ENCODE results near the gene MAP2K5.

Gene MAP2K5

GRCh38 chr15:67785431-67785830, 242.9 kb downstream of the MAP2K5 start:
- no peak for DNase-seq

GRCh38 chr15:67786646-67787045, 244.1 kb downstream of the MAP2K5 start:
- DNase-seq = no peak

- no peak for DNase-seq
Measured at GRCh38 chr15:67788986-67789385, 246.5 kb downstream of the MAP2K5 start.

- DNase-seq = no peak
Measured at GRCh38 chr15:67790610-67791319, 248.3 kb downstream of the MAP2K5 start.

- no peak for DNase-seq
Measured at GRCh38 chr15:67792250-67792942, 249.9 kb downstream of the MAP2K5 start.

GRCh38 chr15:67794832-67795574, 252.5 kb downstream of the MAP2K5 start:
- no peak for DNase-seq

- no peak for DNase-seq
Measured at GRCh38 chr15:67796196-67797127, 254.0 kb downstream of the MAP2K5 start.

- no peak for DNase-seq
Measured at GRCh38 chr15:67799801-67800205, 257.3 kb downstream of the MAP2K5 start.

- DNase-seq = no peak
Measured at GRCh38 chr15:67801142-67801541, 258.6 kb downstream of the MAP2K5 start.

- DNase-seq = no peak
Measured at GRCh38 chr15:67801926-67802914, 259.7 kb downstream of the MAP2K5 start.

- no peak for DNase-seq
Measured at GRCh38 chr15:67803299-67803698, 260.8 kb downstream of the MAP2K5 start.

- DNase-seq = no peak
Measured at GRCh38 chr15:67803996-67804843, 261.7 kb downstream of the MAP2K5 start.

GRCh38 chr15:67805008-67805665, 262.6 kb downstream of the MAP2K5 start:
- DNase-seq = no peak

GRCh38 chr15:67805666-67806516, 263.4 kb downstream of the MAP2K5 start:
- DNase-seq = no peak

GRCh38 chr15:67806536-67806935, 264.0 kb downstream of the MAP2K5 start:
- no peak for DNase-seq

GRCh38 chr15:67807141-67807540, 264.6 kb downstream of the MAP2K5 start:
- DNase-seq = no peak

GRCh38 chr15:67807836-67808235, 265.3 kb downstream of the MAP2K5 start:
- no peak for DNase-seq

GRCh38 chr15:67808821-67809220, 266.3 kb downstream of the MAP2K5 start:
- no peak for DNase-seq

GRCh38 chr15:67809441-67809840, 266.9 kb downstream of the MAP2K5 start:
- no peak for DNase-seq

Data from NCI-H187 treated with DMSO at 0.1 percent for 48 hours (cell line).